Measurements from ENCODE around the gene TRMT11. TPM values are rescaled to one million over a fixed set of nuclear protein-coding genes. Genes with fewer than 3 reads are reported as not detected.

Gene TRMT11
- total and polyA plus RNA-seq, 2 of the 8 experiments (the other 6 are each of a cell fraction or from before 2014, with no cell fraction given): 19.7 to 32.4 TPM

DNA sequence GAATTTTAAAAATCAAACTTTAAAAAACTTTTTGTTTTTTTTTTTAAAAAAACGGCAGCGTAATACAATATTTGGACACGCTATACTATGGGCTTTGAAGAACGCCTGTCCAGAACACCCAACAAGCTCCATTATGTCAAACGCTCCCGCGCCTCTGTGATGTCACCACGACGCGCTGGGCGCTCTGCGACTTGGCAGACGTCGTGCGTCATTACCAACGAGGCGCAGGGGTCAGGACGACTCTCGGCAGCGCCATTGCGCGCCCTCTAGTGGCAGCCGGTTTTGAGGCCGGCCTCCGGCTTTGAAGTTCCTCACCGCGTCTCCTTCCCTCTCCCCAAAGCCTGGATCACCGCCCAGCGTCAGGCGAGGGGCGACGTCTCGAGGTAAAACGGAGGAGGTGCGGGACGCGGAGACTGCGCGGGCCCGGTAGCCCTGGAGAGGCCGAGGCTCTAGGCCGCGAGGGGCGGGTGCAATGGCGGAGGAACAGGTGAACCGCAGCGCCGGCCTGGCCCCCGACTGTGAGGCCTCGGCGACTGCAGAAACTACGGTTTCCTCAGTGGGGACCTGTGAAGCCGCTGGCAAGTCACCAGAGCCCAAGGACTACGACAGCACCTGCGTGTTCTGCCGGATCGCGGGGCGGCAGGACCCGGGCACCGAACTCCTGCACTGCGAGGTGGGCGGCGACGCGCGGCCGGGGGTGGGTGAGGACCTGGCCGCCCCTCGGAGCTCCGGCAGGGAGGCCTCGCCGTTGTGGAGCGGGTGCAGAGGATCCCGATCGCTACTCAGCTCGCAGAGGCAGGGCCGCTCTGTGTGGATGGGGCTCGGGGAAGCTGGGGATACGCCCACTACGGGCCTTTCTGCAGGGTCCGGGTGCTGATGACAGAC, 29.6 kb upstream of the TRMT11 start, which contains the start of gene HINT3 (continued):
- peak; percentile 83 for TF ChIP-seq YY1 (IDR thresholded peaks at IDR 0.05; ENCODE audit: low read depth, low read length)
- TF ChIP-seq CHD1 (IDR thresholded peaks at IDR 0.05; ENCODE audit: low read depth, low read length): no peak
- TF ChIP-seq GTF2F1 (IDR thresholded peaks at IDR 0.05; ENCODE audit: borderline replicate concordance, low read depth, low read length): no peak
- TF ChIP-seq SP4 (IDR thresholded peaks at IDR 0.05; ENCODE audit: low read length): no peak
- TF ChIP-seq HDAC2 (IDR thresholded peaks at IDR 0.05; ENCODE audit: borderline replicate concordance in 1 of 2, low read depth in 2 of 2, low read length in 2 of 2): peak in 1 of 2 experiments; percentile 73; a peak in 1 of 4 replicates
- no peak for TF ChIP-seq RXRA (IDR thresholded peaks at IDR 0.05; ENCODE audit: insufficient read depth, low read depth, low read length)
